T-helper 2 cell (primary cell): ENCODE measurements around the gene DPM2.

Experiments
- DNase-seq, 5 experiments: peaks; one replicate each; pipeline versions ENCODE4 v3.0.0 to v3.0.0-alpha.2; 2012 to 2022

Gene DPM2

GRCh38 chr9:127936347-127936852 is 1.3 kb downstream of the DPM2 start:
- DNase-seq, result no peak

DNA sequence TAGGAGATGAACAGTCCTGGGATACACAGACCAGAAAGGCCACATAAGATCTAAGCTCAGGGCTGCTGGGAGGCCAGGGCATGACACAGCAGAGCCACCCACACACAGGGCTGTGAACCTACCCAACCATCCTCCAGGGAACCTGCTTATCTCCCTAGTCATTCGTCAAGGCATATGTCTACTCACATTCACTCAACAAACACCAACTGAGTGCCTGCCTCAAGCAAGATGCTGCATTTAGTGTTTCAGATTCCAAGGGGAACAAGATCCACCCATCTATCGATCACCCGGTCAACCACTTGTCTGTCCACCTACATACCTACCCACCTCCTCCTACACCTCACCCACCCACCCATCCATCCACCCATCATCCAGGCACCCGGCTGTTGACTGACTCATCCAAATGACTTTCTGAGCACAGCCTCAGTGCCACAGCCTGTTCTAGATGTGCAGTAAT is 1.9 kb downstream of the DPM2 start:
- peak in 1 of 5 experiments; percentile 43 for DNase-seq

GRCh38 chr9:127934986-127935385 is 2.7 kb downstream of the DPM2 start:
- no peak for DNase-seq

- DNase-seq, result no peak
These were observed 3.4 kb downstream of the DPM2 start for GRCh38 chr9:127934248-127934647.

DNA sequence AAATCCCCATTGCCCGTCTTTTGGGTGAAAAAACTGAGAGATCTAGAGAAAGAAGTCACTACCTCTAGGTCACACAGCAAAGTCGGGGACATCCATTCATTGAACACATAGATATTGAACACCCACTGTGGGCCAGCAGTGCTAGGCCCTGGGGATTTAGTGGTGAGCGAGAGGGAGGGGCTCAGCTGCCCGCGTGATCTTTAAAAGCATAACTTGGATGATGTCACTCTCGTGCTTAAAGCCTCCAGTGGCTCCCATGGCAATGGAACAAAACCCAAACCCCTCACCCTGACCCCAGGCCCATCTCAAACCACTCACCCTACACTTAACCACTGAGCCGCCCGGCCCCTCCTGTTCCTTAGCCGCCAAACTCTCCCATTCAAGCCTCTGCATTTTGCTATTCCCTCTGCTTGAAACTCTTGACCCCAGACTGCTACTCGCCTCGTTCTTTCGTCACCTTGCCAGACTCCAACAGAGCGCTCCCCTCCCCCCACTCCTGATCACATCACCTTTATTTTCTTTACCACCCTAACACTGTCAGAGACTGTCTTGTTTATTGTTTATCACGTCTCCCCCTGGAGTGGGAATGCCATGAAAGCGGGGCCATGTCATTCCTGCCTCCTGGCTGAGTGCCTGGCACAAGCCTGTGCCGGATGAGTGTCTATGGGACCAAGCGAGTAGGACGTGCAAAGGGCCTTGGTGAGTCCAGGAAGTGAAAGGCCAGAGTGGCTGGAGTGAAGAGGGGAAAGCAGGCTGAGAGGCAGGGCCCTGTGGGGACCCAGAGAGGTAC is 6.4 kb downstream of the DPM2 start:
- no peak for DNase-seq

DNA sequence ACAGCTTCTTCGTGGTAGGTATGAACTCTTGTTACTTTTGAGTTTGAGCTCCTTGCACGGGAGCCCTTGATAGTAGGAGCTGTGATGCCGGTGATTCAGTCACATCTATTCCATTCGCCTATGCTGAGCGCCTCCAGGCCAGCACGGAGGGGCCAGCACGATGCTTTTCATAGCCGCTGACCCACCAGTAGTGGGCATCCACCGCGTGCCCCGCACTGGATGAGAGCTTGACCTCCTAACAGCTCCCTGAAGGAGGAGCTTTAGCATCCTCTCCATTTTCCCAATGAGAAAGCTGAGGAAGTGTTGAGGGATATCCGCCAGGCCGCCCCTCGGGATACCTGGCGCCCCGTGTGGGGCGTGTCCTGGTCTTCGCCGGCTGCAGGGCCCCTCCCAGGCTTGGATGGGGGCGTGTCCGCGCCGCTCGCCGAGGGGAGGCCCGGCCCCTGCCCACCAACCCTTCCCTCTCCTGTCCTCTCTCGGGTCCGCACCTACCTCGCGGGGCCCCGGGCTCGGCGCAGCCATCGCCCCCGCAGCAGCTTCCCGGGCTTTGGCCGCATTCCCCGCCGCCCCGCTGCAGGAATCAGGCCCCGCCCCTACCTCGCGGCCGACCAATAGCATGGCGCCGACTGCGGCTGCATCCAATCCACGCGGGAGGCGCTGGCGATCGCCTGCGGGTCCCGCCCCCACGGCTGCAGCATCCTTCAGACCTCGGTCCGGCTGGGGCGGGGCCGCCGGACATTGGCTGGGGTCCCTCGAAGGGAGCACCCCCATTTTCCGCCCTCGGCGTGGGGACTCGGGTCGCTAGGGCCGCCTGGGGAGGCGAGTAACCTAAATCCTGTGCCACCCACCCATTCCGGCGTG is 7.2 kb downstream of the DPM2 start, which contains the start of gene PIP5KL1:
Gene PIP5KL1 (minus strand): TSS at position 547 of the 861 bp plus-strand sequence. CDS start 25 bp downstream, at position 522.
- peak; percentile 50 to 71 (median 58) for DNase-seq

DNA sequence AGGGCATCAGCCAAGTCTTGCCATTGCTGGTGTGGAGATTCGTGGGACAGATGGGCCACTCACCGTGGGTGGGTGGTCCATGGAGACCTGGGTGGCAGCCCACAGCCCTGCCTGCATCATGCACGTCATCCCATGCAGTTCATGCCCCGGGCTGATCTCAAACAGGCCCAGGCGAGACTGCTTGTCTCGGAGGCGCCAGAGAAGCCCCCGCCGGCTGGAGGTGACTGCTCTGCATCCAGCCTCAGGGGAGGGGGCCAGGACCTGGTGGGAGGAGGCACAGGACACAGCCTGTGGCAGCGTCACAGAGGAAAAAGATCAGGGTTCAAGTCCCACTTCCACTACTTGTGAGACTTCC is 8.1 kb downstream of the DPM2 start:
- no peak for DNase-seq

GRCh38 chr9:127928676-127929624 is 8.7 kb downstream of the DPM2 start:
- DNase-seq, result no peak

GRCh38 chr9:127927988-127928675 is 9.5 kb downstream of the DPM2 start:
- DNase-seq, result no peak

DNA sequence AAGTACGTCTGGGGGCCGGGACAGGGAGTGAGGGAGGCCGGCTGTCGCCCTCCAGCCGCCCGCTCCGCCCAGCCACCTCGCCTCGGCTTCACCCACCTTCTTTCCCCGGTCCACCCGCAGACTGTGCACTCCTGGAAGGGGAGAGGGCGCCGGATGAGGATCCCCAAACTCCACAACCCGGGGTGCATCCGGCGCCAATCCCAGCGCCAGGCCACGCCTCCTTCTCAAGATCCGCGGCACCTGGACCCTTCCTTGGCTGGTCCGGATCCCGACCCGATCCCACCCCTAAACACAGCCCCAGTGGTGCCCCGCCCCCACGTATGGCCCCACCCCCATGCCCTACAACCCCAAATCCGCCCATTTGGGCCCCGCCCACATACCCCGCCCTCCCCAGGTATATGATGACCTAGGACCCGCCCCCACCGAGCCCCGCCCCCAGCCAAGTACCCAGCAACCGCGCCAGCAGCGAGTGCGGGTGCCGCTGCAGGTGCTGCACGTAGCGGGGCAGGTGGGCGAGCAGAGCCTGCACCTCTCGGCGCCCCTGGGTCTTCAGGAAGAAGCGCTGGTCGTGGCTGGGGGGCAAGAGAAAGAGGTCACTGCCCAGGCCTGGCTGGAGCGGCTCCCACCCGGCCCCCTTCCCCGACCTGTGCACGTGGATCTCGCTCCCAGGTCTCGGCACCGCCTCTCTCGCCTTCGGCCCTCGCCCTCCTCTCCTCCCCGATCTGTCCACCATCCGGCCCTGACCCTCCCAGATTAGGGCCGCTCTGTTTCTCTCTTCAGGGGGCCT is 10.3 kb downstream of the DPM2 start:
- peak; percentile 38 to 81 (median 59) for DNase-seq

GRCh38 chr9:127926906-127927200 is 10.8 kb downstream of the DPM2 start:
- no peak for DNase-seq

DNA sequence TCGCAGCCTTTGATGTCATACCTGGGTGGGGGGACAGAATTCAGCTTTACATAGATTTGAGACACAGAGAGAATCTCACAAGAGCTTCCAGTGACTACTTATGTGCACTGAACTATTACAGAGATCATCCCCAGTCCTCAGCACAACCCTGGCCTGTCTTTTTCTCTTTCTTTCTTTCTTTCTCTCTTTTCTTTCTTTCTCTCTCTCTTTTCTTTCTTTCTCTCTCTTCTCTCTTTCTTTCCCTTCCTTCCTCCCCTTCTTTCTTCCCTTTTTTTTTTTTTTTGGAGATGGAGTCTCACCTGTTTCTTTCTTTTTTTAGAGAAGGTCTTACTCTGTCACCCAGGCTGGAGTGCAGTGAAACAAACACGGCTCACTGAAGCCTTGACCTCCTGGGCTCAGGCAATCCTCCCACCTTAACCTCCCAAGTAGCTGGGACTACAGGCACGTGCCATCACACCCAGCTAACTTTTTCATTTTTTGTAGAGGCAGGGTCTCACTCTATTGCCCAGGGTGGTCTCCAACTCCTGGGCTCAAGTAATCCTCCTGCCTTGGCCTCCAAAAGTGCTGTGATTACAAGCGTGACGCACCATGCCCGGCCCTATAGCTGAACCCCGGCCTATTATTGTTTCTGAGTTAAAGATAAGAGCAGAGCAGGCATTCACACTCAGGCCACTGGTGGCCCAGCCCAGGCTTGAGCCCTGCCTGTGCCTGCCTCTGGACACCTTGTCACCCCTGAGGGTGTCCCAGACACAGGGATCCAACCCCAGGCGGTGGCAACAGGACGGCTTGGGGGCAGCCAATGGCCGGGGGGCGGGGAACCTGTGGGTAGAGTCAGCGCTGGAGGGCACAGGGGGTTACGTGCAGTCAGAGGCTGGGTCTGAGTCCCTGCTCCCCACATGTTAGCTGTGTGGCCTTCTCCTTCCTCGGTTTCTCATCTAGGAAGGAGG is 11.4 kb downstream of the DPM2 start:
- DNase-seq, result no peak

- no peak for DNase-seq
These were observed 12.8 kb downstream of the DPM2 start for GRCh38 chr9:127924736-127925444.

DNA sequence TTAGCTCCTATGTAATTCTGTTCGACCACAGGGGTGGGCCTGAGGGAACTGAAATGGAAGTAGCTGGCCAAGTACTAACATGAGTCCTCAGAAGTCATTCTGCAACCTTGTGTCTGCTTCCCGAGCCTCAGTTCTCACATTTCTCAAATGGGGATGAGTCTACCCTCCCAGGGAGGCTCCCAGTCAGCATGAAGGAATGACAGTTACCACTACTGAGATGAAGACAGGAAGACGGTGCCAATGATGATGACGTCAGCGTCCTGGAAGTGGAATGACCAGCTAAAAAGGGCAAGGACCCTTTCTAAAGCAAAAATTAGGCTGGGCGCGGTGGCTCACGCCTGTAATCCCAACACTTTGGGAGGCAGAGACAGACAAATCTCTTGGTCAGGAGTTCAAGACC is 13.9 kb downstream of the DPM2 start:
- DNase-seq, result no peak

DNA sequence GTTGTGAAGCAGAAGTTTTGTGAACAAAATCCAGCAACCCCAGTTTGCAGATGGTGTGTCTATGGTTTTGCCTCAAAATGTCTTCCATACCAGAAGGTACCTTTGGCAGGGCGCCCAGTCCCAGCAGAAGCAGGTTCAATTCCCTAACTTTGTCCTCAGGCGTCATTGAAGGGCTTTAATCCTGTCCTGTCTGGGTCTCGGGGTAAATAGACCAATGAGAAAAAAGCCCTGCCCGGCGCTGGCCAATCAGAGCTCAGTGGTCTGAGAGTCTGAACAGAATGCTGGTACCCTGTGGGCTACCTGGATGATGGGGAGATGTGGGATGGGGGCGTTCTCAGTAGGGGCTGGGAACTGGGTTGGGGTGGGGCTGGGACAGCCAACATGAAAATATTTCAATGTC is 14.6 kb downstream of the DPM2 start:
- no peak for DNase-seq

DNA sequence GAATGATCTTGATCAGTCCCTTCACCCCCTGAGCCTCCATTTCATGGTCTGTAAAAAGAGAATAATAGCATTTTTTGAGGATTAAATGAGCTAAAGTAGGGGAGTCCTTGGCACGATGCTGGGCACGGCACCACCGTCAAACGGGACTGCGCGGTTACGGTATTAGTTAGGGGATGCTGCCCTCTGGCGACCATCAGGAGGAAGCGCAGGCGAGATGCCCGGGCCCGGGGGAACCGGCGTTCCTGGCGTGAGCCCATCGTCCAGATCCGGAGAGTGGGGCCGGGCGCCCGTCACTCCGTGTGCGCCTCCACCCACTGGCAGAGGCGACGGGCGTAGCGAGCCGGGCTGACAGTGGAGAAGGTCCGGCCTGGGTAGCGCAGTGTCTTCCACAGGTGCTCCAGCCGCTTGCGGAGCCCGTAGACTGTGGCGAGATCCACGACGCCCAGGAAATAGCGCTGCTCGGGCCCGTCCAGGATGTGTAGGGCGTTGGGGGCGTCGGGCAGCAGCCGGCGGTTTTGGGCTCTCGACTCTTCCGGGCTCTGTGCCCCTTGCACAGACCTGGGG is 16.0 kb downstream of the DPM2 start:
- peak; percentile 59 to 74 (median 67) for DNase-seq

GRCh38 chr9:127920794-127921193 is 16.9 kb downstream of the DPM2 start:
- no peak for DNase-seq

DNA sequence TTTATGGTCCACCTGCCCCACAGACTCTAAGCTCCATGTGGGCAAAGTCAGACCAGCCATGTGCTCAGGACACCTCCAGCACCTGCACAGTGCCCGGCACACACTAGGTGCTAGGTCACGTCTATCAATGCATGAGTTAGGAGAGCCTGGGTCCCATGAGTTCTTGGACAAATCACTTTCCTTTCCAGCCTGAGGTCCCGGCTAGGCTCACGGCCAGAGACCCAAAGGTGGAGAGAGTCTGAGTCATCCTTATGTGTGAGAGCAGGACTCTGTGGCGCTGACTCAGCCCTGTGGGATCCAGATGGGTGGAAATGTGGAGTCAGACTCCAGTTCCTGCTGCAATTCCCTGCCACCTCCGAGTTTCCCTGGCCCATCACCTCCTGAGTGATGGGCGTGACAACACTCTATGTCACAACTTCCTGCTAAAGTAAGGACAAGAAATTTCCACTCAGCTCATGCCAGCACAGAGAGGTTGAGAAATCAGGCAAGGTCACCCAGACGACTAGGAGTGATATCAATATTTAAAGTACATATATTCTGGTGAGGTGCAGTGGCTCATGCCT is 18.3 kb downstream of the DPM2 start:
- DNase-seq, result no peak
